HG03575 (cell line): ENCODE data around the gene NHLRC4.

ENCODE experiments used
- ATAC-seq: cut with Tn5 transposase; IDR thresholded peaks from one replicate; pipeline ENCODE4 v1.9.1; 2021; ENCODE audit not compliant: unreplicated experiment, insufficient number of reproducible peaks, low FRiP score; ENCODE audit errors: extremely low read depth

The NHLRC4 gene

DNA sequence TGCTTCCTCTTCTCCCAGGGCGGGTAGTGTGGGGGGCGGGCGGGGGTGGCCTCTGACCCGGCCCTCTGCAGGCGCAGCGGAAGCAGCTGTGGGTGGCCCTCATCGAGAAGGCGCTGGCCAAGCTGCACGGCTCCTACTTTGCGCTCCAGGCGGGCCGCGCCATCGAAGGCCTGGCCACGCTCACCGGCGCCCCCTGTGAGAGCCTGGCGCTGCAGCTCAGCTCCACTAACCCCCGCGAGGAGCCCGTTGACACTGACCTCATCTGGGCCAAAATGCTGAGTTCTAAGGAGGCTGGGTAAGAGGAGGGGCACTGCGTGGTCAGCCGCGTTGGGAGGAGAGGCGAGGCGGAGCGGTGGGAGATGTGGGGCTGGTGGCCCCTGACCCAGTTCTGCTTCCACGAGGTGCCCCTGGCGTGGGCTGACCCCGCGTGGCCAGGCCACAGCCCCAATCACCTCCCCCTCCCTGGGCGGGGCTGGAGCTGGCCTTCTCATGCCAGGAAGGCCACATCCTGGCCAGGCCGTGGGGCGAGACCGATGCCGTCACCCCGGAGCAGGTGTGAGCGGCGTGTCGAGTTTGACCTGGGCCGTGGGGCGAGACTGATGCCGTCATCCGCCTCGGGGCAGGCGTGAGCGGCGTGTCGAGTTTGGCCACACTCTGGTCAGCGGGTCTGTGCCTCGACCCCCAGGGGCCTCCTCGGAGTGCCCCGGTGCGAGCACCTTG is 17.1 kb upstream of the NHLRC4 start:
- no peak for ATAC-seq

DNA sequence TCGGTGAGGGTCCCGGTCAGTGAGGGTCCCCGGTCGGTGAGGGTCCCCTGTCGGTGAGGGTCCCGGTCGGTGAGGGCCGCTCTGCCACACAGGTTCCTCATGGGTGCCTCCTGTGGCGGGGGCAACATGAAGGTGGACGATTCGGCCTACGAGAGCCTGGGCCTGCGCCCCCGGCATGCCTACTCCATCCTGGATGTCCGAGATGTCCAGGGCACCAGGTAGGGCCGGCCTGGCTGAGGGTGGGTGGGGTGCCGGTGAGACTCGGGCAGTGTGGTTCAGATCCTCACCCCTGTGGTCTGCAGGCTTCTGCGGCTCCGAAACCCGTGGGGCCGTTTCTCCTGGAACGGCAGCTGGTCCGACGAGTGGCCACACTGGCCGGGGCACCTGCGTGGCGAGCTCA is 15.6 kb upstream of the NHLRC4 start:
- no peak for ATAC-seq

DNA sequence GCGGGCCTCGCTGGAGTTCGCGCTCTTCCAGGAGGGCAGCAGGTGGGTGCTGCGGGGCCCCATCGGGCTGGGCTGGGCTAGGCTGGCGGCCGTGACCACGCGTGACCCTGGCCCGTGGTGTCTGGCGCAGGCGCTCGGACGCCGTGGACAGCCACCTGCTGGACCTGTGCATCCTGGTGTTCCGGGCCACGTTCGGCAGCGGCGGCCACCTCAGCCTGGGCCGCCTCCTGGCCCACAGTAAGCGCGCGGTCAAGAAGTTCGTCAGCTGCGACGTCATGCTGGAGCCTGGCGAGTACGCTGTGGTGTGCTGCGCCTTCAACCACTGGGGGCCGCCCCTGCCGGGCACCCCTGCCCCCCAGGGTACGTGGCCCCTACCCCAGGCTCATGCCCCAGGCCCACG is 14.6 kb upstream of the NHLRC4 start:
- no peak for ATAC-seq

DNA sequence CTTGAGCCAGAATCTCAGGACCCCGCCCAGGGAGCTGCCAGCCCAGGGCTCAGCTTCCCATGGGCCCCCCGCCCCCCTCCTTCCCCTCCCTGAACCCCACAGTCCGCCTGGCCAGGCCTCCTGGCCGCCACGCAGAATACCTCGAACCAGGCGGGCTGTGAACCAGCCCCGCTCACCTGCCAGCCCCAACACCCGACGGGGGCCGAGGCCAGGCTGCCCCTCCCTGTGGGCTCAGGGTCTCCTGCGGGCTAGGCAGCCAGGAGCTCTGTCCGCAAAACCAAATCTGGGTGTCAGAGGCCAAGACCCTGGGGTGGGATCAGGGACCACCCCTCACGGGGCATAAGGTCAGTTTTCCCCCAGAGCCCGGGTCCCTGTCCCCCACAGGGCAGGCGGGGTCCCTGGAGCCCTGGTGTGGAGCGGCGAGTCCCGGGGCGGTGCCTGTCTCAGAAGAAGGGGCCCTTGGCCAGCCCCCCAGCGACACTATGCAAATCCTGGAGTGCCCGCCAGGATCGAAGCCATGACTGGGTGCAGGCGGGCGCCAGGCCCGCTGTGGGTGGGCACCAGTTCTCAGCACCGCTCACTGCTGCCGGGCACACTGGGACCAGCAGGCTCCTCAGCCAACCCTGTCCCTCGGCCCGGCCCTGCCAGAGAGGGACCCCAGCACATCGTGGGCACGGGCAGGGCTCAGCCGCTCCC is 13.1 kb upstream of the NHLRC4 start:
- ATAC-seq, result no peak

DNA sequence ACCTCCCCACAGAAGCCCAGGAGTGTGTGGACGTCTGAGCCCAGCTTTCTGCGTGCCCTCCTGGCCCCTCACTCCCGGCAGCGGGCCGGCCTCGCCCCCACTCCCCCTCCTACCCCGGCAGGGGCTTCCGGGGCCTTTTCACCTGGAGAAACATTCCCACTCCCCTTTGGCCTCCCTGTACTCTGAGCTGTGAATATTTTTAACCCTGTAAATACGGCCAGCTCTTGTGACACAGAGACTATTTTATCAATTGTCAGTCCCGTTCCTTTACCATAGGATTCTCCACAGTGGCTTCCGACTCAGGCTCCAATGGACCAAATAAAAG is 12.5 kb upstream of the NHLRC4 start:
- ATAC-seq, result no peak

DNA sequence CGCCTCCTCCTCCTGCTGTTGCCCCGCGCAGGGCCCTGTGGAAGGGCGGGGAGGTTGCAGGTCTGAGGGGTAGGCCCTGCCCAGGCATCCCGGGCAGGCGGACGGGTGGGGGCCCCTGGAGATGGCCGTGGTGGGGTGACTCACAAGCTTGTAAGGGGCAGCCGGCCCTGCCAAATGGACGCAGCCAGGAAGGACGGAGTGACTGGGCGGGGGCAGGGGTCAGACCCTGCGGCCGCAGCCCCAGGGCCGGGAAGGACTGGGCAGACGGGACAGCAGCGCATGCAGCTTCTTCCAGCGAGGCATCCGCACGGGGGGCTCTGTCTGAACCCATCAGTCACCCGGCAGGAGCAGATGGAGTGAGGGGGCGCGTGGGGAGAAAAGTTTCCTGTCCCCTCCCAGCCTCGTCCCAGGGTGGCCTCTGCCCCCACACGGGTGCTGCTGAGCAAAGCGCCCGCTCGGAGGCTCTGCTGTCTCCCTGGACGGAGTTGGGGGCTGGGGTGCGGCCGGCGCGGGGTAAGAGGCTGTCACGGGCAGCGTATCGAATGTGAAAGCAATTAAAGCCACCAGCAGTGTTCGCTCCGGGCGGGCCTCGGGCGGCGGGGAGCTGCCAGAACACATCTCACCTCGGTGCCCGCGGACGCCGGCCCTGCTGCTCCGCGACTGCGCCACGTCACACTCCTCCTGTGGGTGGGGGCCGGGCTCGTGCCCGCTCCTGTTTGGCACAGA is 12.0 kb upstream of the NHLRC4 start:
- no peak for ATAC-seq

DNA sequence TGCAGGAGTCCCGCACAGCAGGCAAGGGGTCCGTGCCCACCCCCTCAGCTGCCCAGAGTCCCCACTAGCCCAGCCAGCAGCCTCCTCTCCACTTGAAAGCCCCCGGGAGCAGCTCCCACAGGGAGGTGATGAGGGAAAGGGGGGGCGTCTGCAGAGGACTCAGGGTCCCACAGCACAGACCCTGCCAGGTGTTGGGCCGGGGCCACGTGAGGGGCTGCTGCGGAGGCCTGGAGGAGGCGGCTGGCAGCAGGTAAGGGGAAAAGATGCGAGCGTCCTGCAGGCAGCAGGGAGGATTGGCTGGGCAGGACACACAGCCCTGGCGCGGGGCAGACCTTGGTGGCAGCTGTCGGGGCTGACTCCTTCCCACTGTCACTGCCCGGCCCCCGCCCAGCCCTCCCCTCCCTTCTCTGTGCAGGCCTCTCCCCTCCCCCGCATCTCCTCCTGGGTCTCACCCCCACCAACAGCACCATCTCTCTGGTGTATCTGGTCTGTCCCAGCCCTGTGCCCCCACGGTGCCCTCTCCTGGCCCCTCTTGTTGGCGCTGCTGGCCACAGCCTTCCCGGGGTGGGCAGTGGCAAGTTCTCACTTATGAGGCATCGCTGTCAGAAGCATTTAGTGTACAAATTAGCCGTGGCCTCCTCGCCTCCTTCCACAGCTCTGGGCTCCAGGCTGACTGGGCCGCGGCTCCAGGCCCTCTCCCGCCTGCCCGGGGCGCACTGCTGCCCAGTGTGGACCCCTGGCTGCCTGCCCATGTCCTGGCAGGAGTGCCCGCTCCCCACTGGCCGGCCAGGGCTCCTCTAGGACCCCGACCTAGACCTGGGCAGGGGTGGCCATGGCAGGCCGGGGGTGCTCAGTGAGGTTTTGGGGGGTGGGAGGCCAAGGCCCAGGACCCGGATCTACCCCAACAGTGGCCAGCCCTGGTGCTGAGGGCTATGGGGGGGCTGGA is 11.0 kb upstream of the NHLRC4 start:
- ATAC-seq, result no peak

DNA sequence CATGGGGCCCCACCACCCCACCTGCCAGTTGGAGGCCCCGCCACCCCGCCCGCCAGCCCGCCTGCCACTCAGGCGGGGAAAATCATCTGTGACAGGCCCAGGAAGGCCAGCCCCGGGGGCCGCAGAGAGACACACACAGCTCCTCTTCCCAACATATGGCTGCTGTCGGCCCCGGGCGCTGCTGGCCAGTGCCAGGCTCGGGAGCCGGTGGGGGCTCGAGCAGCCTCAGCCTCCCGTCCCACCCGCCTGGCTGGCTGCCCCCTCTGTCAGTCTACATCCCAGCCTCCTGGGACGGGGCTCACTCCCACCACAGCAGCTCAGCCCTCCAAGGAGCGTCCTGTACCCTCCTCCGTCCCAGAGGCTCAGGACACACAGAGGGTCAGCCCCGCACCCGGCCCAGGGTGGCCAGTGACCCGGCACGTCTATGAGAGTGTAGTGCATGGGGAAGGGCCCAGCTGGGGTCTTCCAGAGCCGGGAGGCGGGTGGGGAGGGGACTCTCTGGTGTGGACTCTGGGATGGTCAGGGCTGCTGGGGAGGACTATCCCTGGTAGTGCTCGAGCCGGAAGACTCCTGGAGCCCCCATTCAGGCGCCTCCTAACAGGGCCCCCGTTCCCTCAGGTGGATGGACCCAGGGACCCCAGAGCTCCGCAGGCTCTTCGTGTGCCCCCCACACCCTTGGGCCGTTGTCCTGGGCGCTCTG is 10.2 kb upstream of the NHLRC4 start:
- ATAC-seq, result no peak

DNA sequence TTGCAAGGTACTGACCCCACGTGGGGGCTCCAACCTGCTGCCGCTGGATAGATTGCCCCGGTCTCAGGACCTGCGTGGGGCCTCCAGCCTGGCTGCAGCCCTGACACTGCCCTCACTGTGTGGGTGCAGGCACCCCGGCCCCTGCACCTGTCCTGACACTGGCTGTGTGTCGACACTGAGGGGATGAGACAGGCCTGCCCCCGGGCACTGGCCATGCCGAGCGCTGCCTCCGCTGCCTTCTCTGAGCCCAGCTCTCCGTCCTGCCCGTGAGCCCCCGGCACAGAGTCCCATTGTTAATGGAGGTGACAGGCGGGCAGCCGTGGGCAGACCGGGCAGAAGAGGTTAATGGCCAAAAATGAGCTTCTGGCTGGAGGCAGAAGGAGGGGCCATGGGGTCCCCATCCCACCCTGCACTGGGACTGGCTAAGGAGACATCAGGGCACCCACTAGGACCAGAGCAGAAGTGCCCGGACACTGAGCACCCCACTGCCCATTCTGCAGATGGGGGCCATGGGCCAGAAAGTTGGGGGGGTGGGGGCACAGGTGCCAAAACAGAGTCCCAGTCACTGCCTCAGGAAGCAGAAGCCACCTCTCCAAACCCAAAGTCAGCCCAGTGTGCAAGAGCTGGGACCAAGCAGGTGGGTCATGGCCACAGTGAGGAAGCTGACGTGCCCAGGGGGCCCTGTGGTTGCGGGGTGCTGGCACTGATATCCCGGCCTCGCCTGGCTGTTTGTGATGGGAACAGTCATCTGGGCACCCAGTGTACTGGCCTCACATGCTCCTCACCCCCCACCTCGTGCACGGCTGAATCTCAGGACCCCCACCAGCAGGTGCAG is 9.1 kb upstream of the NHLRC4 start:
- ATAC-seq, result no peak

DNA sequence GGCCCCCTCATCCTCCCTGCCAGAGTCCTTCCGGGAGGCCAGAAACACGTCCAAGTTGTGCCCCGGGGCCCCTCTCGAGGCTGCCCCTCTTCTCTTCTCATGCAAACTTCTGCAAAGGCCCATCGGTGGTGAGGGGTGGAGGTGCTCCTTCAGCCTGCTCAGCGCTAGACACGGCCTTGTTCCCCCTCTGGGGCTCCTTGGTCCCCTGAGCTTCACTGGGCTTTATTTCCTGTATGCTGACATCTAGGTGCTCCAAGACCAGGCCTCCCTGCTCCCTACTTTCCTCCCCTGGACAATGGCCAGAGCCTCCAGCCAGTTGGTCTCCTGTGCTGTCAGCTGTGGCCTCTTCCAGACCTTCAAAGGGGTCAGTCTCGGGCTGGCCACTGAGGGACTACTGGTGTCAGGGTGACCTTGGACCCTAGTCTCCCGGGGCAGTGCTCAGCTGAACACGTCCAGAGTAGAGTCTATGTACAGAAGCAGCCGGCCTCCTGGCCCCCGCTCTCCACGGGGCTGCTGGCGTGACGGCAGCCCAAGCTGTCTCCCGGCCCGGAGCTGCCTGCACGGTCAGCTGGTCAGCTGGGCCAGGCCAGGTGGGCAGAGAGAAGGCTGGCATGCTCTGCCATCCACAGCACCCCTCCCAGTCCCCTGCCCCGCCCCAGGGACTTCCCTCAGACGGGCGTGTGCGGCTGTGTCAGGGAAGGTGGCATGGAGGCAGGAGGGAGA is 8.3 kb upstream of the NHLRC4 start:
- ATAC-seq, result no peak

DNA sequence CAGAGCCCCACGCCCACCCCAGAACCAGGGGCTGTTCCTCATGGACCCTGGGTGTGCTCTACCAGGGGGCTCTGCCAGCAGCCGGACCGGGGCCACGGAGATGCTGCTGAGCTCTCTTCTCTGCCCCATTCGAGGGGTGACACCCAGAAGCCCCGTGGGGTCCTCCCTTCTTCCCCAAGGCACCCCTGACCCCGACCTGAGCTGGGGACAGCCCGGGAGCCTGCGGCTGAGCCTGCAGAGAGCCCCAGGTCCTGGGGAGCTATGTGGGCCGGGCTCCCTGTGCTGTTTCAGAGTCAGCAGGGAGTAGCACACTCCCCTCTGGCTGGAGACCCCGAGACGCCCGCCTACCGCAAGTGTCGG is 7.8 kb upstream of the NHLRC4 start:
- ATAC-seq, result no peak

DNA sequence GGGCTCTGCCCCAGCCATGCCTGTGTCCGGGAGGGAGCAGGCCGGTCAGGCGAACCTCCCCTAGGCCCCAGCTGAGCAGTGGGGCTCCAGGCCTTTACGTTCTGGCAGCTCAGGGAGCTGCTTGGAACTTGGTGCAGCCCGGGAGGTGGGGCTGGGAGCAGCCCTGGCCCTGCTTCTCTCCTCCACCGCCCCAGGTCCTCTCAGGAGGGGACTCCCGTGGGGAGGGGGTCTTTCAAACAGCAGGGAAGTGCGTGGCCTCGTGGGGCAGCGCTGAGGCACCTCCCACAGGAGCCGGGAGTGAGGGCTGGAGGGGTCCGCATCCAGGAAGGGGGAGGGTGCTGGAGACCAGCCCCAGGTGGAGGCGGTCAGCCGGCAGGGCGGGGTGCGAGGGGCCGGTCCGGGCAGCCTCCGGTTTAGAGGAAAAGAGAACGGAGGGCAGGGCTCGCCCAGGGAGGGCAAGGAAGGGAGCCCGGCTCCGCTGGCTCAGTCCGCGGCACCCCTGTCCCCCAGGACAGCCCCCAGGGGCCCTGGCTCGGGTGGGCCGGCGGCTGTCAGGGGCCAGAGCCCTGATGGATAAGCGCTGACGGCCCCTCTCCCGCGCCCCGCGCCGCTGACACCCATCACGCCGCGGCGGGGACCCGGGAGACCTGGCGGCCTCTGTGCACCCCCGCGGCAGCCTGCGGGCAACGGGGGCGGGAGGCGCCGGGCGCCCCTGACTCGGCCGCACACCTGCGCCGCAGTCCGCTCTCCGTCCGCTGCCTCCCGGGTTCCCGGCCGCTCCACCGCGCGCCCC is 7.2 kb upstream of the NHLRC4 start:
- no peak for ATAC-seq

DNA sequence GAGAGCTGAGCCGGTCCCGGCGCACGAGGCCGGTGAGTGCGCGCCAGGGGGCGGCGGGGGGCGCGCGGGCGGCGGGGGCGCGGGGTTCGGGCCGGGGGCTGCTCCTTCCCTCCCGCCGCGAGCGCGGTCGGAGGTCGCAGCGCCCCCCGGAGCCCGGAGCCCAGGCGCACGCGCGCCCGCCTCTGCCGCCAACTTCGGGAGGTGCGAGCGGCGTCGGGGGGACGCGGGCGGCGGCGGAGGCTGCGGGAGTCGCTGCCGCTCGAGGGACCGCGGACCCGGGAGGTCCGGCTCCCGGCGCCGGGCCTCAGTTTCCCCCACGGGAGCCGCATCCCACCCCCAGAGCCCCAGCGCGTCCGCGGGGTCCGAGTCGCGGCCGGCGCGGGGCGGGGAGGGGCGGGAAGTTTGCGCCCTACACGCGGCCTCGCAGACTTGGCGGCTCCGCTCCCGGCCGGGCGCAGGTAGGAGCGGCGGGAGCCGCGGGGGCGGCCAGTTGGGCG is 6.6 kb upstream of the NHLRC4 start, which contains the start of gene PRR35:
TSS of gene PRR35 (plus strand) at position 191 of the 497 bp plus-strand sequence. CDS start 2,901 bp downstream, outside the sequence.
- no peak for ATAC-seq

DNA sequence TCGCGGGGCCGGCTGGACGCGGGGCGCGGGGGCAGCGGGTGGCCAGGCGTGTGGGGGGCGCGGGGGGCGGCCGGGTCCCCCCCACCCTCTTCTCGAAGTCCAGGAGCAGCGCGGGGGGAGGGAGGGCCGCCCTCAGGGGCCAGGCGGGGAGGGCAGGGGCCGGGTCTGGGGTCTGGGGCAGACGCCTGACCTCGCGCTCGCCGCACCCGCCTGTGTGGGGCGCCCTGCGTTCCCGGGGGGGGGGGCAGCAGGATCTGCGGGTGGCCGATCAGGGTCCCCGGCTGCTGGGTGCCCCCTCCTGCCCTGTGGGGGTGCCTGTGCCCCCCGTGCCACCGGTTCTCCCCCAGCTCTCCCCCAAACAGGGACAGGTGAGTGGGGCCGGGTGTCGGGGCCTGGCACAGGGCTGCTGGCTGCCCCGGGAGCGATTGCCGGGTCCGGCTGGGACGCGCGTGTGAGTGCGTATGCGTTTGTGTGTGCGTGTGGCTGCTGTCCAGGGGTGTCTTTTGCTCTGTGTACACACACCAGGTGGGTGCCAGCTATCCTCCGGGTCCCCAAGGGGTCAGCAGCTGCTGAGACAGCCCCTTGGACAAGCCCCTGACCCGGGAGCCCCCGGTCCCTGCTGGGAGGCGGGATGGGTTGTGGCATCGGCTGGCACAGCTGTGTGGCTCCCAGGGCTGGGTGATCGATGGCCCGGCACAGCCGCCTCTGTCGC is 5.9 kb upstream of the NHLRC4 start:
- ATAC-seq, result no peak

DNA sequence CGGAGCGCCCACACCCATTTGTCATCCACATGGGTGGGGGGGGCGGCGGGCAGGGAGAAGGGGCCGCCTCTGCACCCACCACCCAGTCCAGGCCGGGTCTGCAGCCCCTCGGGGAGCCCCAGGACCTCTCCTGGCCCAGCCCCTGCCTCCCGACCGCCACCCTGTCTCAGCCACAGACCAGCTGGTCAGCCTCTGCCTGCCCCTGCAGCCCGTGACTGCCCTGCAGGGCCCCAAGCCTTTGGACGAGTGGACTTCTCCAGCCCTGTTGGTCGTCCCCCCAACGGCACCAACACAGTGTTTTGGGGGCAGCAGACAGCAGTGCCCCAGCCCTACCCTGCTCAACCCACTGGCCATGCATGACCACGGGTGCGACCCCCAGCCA is 5.4 kb upstream of the NHLRC4 start:
- no peak for ATAC-seq
